GM21723 (cell line): ENCODE data around the gene MBLAC1.
A peak's percentile ranks its signal among the peaks of the same experiment; 100 is the strongest.

ENCODE experiments used
- ATAC-seq: cut with Tn5 transposase; IDR thresholded peaks from one replicate; pipeline ENCODE4 v1.9.1; 2021; ENCODE audit warnings: mild to moderate bottlenecking, moderate library complexity; ENCODE audit not compliant: unreplicated experiment

MBLAC1 gene

GRCh38 chr7:100152937-100153666 is 26.3 kb downstream of the MBLAC1 start:
- ATAC-seq: no peak

- ATAC-seq: no peak
Observed at GRCh38 chr7:100153708-100154535, 27.2 kb downstream of the MBLAC1 start.

- ATAC-seq: no peak
Observed at GRCh38 chr7:100154651-100155491, 28.1 kb downstream of the MBLAC1 start.

GRCh38 chr7:100155553-100156317 is 29.0 kb downstream of the MBLAC1 start:
- no peak for ATAC-seq

GRCh38 chr7:100156331-100157068 is 29.7 kb downstream of the MBLAC1 start:
- no peak for ATAC-seq

- ATAC-seq: no peak
Observed at GRCh38 chr7:100157069-100157333, 30.2 kb downstream of the MBLAC1 start.

- ATAC-seq: peak; percentile 3
Observed at GRCh38 chr7:100157334-100158228, 30.8 kb downstream of the MBLAC1 start.

- ATAC-seq: peak; percentile 79
Observed at GRCh38 chr7:100158229-100159098, 31.7 kb downstream of the MBLAC1 start, which contains the start of gene TRAPPC14. TSS of gene TRAPPC14 (minus strand) at chr7:100158723. CDS start at chr7:100158499, 224 bp downstream.

- ATAC-seq: no peak
Observed at GRCh38 chr7:100159099-100159623, 32.4 kb downstream of the MBLAC1 start.

- no peak for ATAC-seq
Observed at GRCh38 chr7:100160067-100160466, 33.3 kb downstream of the MBLAC1 start.

GRCh38 chr7:100163006-100163531 is 36.3 kb downstream of the MBLAC1 start:
- ATAC-seq: no peak

GRCh38 chr7:100163871-100164270 is 37.1 kb downstream of the MBLAC1 start:
- no peak for ATAC-seq

- no peak for ATAC-seq
Observed at GRCh38 chr7:100166317-100166940, 39.7 kb downstream of the MBLAC1 start.

- ATAC-seq: no peak
Observed at GRCh38 chr7:100166970-100167911, 40.5 kb downstream of the MBLAC1 start.

- ATAC-seq: no peak
Observed at GRCh38 chr7:100167912-100168323, 41.2 kb downstream of the MBLAC1 start.
